ENCODE results near the gene COX19.

Gene COX19, protein sequence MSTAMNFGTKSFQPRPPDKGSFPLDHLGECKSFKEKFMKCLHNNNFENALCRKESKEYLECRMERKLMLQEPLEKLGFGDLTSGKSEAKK

DNA sequence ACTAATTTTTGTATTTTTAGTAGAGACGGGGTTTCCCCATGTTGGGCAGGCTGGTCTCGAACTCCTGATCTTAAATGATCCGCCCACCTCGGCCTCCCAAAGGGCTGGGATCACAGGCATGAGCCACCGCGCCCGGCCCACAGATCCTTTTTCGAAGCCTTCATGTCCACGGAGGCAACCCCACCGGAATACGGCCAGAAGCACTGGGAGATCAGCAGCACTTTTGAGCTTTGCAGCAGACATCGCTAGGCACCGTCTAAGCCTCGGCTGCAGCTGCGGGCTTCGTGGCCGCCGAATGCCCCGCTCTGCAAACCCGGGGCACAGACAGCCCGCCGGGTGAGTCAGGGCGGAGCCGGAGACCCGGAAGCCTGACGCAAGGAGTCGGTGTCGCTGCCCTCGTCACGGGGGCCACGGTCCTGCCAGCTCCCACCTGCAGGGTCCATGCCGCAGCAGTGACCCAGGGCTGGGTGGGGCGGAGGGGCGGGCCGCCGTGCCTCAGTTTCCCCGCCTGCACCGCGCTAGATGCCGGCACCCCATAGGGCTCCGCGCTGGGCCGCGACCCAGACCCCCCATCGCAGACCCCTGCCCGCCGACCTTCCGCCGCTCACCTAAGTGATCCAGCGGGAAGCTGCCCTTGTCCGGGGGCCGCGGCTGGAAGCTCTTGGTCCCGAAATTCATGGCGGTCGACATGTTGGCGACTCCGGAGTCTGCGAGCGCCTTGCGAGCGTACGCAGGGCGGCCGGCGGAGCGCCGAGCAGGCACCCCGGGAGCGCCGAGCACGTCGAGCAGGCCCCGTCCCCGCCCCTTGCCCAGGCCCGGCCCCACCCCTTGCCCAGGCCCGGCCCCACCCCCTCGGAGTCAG is at the start of gene COX19:
TSS of gene COX19 (minus strand) at position 730 of the 862 bp plus-strand sequence. CDS start at position 690, 40 bp downstream.
- peak; percentile 97 for DNase-seq (ENCODE audit: low read depth, low spot score)

DNA sequence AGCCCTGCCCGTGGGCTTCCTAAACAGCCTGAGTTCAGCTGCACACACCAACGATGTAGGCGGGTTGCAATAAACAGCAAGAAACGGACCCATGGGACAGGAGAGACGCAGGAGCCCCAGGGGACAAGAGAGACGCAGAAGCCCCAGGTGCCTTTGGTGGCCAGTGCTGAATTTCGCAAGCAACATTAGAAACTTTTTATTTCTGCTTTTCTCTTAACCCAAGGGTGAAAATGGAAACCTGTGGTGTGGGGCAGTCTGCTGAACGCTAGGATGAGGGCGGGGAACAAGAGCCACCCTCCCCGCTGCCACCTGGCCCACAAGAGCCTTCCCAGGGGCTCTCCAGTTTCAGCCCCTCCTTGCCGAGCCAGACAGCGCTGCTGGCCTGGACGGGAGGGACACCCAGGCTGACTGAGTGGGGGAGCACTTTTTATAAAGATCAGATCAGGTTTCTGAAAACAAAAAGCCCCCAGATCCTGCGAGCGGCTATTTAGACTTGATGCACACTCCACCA is 49.0 kb upstream of the COX19 start:
- no peak for DNase-seq (ENCODE audit: low read depth, low spot score)

DNA sequence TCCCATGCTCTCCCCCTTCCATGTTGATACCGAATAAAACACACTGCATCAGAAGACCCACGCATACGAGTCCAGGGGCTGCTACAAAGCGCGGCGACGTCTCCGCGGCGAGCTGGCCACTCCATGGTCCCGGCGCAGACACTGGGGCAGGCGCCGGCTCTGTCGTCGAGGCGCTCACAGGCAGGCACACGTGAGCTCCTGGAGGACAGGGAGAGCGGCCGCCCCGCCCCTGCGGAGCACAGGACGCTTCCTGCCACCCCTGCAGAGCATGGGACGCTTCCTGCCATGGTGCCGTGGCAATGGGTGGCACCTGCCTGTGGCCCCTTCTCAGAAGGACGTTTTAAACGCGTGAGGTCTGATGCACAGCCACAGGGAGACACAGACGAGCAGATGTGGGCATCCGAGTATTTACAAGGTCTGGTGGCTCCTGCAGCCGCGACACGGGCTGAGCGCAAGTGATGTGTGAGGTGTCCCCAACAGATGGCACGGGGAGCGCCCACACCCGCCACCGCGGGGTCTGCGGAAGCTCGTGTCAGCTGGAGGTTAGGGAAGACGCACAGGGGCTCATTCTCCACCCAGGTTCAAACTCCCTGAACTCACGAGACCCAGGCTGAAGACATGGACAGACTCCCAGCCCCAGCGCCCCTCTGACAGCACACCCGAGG is 47.6 kb upstream of the COX19 start:
- DNase-seq (ENCODE audit: low read depth, low spot score): no peak

DNA sequence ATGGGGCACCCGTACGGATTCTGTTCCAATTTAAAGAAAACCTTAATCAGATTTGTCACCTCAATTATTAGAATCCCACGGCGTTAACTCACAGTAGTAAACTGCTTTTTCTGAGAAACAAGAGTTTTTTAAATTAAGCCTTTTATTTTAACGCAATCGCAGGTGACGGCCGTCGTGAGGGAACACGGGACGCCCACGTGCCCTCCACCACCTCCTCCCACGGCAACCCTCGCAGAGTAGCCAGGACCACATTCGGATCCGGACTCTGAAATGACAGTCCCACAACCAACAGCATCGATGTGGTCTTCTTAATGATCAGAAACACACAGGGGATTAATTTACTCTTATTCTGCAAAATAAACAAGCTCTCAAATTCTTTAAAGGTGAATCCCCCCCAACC is 47.0 kb upstream of the COX19 start:
- no peak for DNase-seq (ENCODE audit: low read depth, low spot score)

GRCh38 chr7:1021931-1022330 is 46.6 kb upstream of the COX19 start:
- no peak for DNase-seq (ENCODE audit: low read depth, low spot score)

GRCh38 chr7:1021366-1021765 is 46.0 kb upstream of the COX19 start:
- no peak for DNase-seq (ENCODE audit: low read depth, low spot score)

- DNase-seq (ENCODE audit: low read depth, low spot score): no peak
These were observed 45.5 kb upstream of the COX19 start for GRCh38 chr7:1020849-1021251.

DNA sequence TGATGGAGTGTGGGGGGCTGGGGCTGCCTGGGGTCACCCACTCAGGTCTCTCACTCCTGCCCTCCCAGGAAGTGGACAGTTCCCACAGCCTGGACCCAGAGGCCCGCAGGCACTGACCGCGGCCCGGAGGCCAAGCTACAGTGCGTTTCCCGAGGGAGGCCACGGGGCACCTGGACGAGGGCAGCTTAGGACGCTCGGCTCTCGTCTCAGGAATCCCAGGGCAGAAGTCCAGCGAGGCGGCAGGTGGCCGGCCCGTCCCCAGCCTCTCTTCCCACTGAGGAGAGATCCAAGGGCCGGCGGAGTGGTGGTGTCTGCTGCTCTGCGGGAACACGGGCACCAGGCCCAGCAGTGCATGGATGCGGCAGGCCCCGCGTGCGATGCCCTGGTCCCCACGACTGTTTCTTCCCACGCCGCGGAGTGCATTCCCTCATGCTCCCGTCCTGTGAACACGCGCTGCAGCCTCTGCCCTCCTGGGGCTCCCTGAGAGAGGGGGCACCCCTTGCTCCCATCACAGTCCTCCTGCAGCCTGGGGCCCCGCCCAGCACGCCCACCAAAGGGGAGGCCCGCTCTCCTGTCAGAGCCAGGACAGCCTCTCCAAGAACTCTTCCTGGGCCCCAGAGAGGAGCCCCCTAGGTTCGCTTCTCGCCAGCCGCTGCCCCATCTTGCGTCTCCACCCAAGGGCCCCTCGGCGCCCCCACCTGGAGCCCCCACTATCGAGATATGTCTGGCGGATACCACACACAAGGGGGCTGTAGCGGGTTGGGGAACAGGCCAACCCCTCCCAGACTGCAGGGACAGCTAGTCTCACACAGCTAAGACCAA is 44.7 kb upstream of the COX19 start:
- DNase-seq (ENCODE audit: low read depth, low spot score): no peak

GRCh38 chr7:1019255-1019785 is 44.0 kb upstream of the COX19 start:
- no peak for DNase-seq (ENCODE audit: low read depth, low spot score)

- no peak for DNase-seq (ENCODE audit: low read depth, low spot score)
These were observed 43.0 kb upstream of the COX19 start for GRCh38 chr7:1018334-1018695.

- no peak for DNase-seq (ENCODE audit: low read depth, low spot score)
These were observed 42.4 kb upstream of the COX19 start for GRCh38 chr7:1017586-1018333.

- DNase-seq (ENCODE audit: low read depth, low spot score): no peak
These were observed 41.5 kb upstream of the COX19 start for GRCh38 chr7:1016577-1017531.

- no peak for DNase-seq (ENCODE audit: low read depth, low spot score)
These were observed 40.1 kb upstream of the COX19 start for GRCh38 chr7:1015196-1016121.

- no peak for DNase-seq (ENCODE audit: low read depth, low spot score)
These were observed 39.3 kb upstream of the COX19 start for GRCh38 chr7:1014681-1015080.

DNA sequence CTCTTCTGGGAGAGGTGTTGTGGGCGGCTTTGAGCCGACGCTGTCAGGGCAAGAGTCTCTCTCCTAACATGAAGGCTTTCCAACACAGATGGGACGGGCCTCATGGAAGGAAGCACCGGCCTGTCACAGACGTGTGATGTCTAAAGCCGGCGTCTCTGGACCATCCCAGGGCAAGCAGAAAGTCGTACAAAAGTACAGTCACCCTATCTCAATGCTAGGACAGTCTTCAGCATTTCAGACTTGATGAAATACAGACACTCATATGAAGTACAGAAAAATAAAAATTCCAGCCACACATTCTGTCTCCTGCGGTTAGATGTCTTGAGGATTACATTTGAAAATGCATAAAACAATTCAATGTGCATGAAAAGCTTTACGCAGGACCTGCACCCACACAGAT is 38.2 kb upstream of the COX19 start:
- no peak for DNase-seq (ENCODE audit: low read depth, low spot score)

DNA sequence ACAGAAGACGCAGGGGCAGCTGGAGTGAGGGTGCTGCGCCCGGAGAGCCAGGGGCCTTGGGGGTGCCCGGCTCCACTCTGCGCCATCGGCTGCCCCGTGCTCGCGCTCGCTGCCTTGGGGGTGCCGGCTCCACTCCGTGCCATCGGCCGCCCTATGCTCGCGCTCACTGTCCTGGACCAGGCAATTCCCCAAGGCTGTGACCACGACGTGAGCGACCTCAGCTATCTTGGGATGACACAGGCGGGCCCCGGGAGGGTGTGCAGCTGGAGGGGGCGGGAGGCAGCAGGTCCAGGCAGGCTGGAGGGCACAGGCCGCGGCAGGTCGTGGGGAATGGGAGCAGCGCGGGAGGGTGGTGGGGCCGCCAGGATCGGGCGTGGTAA is 37.4 kb upstream of the COX19 start:
- no peak for DNase-seq (ENCODE audit: low read depth, low spot score)

DNA sequence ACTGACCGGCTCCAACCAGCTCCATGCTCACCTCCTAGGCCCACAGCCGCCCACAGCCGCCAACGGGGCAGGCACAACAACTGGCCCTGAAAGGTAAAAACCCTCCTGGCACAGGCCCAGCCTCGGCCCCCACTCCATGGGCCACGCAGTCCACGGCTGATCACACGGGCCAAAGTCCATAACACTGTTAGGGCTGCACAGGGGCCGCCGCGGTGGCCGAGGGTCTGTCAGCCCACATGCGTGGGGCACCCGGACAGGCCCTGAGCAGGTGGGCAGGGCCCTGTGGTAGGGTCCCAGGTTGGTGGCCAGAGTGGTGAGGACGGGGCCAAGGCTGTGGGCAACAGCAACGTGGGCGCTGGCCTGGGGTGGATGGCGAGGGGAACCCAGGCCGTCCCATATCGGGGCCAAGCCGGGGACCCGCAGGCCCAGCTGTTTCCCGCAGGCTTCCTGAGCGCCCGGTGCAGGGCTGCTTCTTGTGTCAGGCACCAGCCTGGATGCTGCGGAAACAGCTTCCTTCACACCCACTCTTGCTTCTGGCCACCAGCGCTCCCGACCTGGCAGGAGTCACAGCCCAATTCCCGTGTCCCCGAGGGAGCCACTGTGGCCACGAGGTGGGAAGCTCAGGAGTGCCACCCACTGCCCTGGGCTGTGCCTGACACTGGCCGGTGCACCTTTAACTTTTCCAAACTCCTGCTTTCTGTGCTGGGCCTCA is 36.8 kb upstream of the COX19 start:
- DNase-seq (ENCODE audit: low read depth, low spot score): no peak

Data from astrocyte of the hippocampus (primary cell).